H1 (cell line): ENCODE measurements around the gene ATAT1. TPM values are rescaled to one million over a fixed set of nuclear protein-coding genes. Genes with fewer than 3 reads are reported as not detected.

Experiments
- CTCF ChIA-PET: fragments of 300-600 bp; sonication (Branson Sonifier 250); formaldehyde crosslinking; loops from one replicate; lab custom pipeline; 2021; ENCODE audit not compliant: partially characterized antibody; lab: Charles Lee
- POLR2A ChIA-PET: fragments of 300-600 bp; sonication (Branson Sonifier 250); formaldehyde crosslinking; loops from one replicate; lab custom pipeline; 2021; ENCODE audit warnings: inconsistent platforms; ENCODE audit not compliant: partially characterized antibody; lab: Charles Lee
- DNase-seq, 2 experiments: peaks; one replicate each; pipeline versions ENCODE4 v3.0.0 to v3.0.0-alpha.2; 2010 to 2022; ENCODE audit warnings: low spot score in 2 of 2, low read depth in 1 of 2, mixed read lengths in 1 of 2
- FAIRE-seq: peaks from 2 replicates; lab custom pipeline; 2011; peaks lifted over from hg19 to GRCh38; lab: Jason Lieb, UNC
- H2AFZ ChIP-seq: 2 replicates; pipeline ENCODE4 v1.8.1; 2012; ENCODE audit warnings: low read length, inconsistent platforms
- H2AK5ac ChIP-seq: 2 replicates; pipeline ENCODE4 v1.6.1; 2013; ENCODE audit warnings: low read depth, low read length
- H2BK120ac ChIP-seq: replicated peaks from 2 replicates; pipeline ENCODE3; 2013; ENCODE audit warnings: low read depth, low read length, inconsistent platforms
- H2BK12ac ChIP-seq: 2 replicates; pipeline ENCODE4 v1.6.1; 2013; ENCODE audit warnings: low read depth, low read length
- H2BK15ac ChIP-seq: 2 replicates; pipeline ENCODE4 v1.6.1; 2013; ENCODE audit warnings: low read length
- H2BK20ac ChIP-seq: 2 replicates; pipeline ENCODE4 v1.6.1; 2013; ENCODE audit warnings: low read length
- H2BK5ac ChIP-seq: 2 replicates; pipeline ENCODE4 v1.6.1; 2013; ENCODE audit warnings: low read depth, low read length
- H3K14ac ChIP-seq: 2 replicates; pipeline ENCODE4 v1.6.1; 2013; ENCODE audit warnings: inconsistent platforms; ENCODE audit not compliant: insufficient read length
- H3K18ac ChIP-seq: 2 replicates; pipeline ENCODE4 v1.6.1; 2013; ENCODE audit warnings: low read length; ENCODE audit errors: extremely low read depth
- H3K23ac ChIP-seq: 2 replicates; pipeline ENCODE4 v1.6.1; 2013; ENCODE audit warnings: inconsistent platforms; ENCODE audit not compliant: insufficient read length
- H3K23me2 ChIP-seq: 2 replicates; pipeline ENCODE4 v1.6.1; 2013; ENCODE audit warnings: low read depth, low read length
- H3K27ac ChIP-seq: 2 replicates; pipeline ENCODE4 v1.6.1; 2011; ENCODE audit warnings: low read depth, low read length, inconsistent platforms
- H3K27me3 ChIP-seq, 4 experiments: replicated peaks in 1 of 4; 1 replicate in 1 of 4; 2 replicates in 3 of 4; pipeline versions ENCODE4 v1.6.1 to v1.8.1; 2011 to 2013; ENCODE audit warnings: low read length in 3 of 4, mild to moderate bottlenecking in 3 of 4, inconsistent platforms in 2 of 4, mixed read lengths in 2 of 4, moderate library complexity in 1 of 4; ENCODE audit not compliant: control insufficient read depth in 3 of 4, insufficient read depth in 3 of 4; ENCODE audit errors: extremely low read depth in 1 of 4
- H3K36me3 ChIP-seq, 4 experiments: 2 replicates each; pipeline versions ENCODE4 v1.6.1 to v1.8.1; 2011 to 2013; ENCODE audit warnings: mild to moderate bottlenecking in 4 of 4, low read length in 3 of 4, moderate library complexity in 2 of 4, control low read depth in 1 of 4, inconsistent platforms in 1 of 4; ENCODE audit not compliant: insufficient read depth in 4 of 4, control insufficient read depth in 2 of 4
- H3K4ac ChIP-seq: replicated peaks from 2 replicates; pipeline ENCODE3; 2013; ENCODE audit warnings: low read length, low read depth, mixed read lengths, inconsistent platforms; ENCODE audit not compliant: insufficient read length
- H3K4me1 ChIP-seq, 4 experiments: replicated peaks in 1 of 4; 1 replicate in 1 of 4; 2 replicates in 3 of 4; pipeline versions ENCODE4 v1.6.1 to v1.8.1; 2011 to 2013; ENCODE audit warnings: low read length in 3 of 4, inconsistent platforms in 2 of 4, mixed read lengths in 1 of 4; ENCODE audit not compliant: insufficient read depth in 4 of 4, control insufficient read depth in 3 of 4
- H3K4me2 ChIP-seq, 2 experiments: 2 replicates each; pipeline versions ENCODE4 v1.6.1 to v1.8.1; 2011 to 2013; ENCODE audit warnings: low read depth in 2 of 2, low read length in 2 of 2, control low read depth in 1 of 2, inconsistent platforms in 1 of 2, mild to moderate bottlenecking in 1 of 2; ENCODE audit not compliant: insufficient read depth in 1 of 2
- H3K4me3 ChIP-seq, 4 experiments: fragments of 200-600, 300-600 bp in 1 of 4; sonication (generic), shearing (Covaris generic), sonication (Bioruptor Twin) in 1 of 4; 2 replicates each; pipeline versions ENCODE4 v1.5.1 to v1.8.1; 2011 to 2016; ENCODE audit warnings: low read length in 4 of 4, low read depth in 3 of 4, control low read depth in 2 of 4, inconsistent platforms in 2 of 4, mild to moderate bottlenecking in 2 of 4, mixed read lengths in 1 of 4, moderate library complexity in 1 of 4; ENCODE audit not compliant: insufficient read depth in 2 of 4; ENCODE audit errors: extremely low read depth in 1 of 4
- H3K56ac ChIP-seq: replicated peaks from 2 replicates; pipeline ENCODE3; 2013; ENCODE audit warnings: low read depth, mild to moderate bottlenecking, mixed read lengths, low read length, inconsistent platforms; ENCODE audit not compliant: insufficient read length
- H3K79me1 ChIP-seq: 2 replicates; pipeline ENCODE4 v1.6.1; 2013; ENCODE audit warnings: low read depth, low read length, control low read depth
- H3K79me2 ChIP-seq, 2 experiments: 2 replicates each; pipeline versions ENCODE4 v1.6.1 to v1.8.1; 2012 to 2013; ENCODE audit warnings: low read length in 2 of 2, mild to moderate bottlenecking in 2 of 2, inconsistent platforms in 1 of 2; ENCODE audit not compliant: insufficient read depth in 2 of 2, control insufficient read depth in 1 of 2
- H3K9ac ChIP-seq, 4 experiments: replicated peaks in 1 of 4; 1 replicate in 1 of 4; 2 replicates in 3 of 4; pipeline versions ENCODE4 v1.6.1 to v1.8.1; 2011 to 2013; ENCODE audit warnings: low read depth in 3 of 4, low read length in 3 of 4, control low read depth in 2 of 4, mild to moderate bottlenecking in 2 of 4, moderate library complexity in 2 of 4, inconsistent platforms in 1 of 4; ENCODE audit errors: extremely low read depth in 1 of 4
- H3K9me3 ChIP-seq, 2 experiments: 2 replicates each; pipeline versions ENCODE4 v1.6.1 to v1.8.1; 2012 to 2013; ENCODE audit warnings: mild to moderate bottlenecking in 2 of 2, moderate library complexity in 2 of 2, control low read depth in 1 of 2, inconsistent platforms in 1 of 2, low read depth in 1 of 2, low read length in 1 of 2, mixed read lengths in 1 of 2; ENCODE audit not compliant: insufficient read depth in 2 of 2
- H4K20me1 ChIP-seq, 2 experiments: replicated peaks in 1 of 2; 2 replicates each; pipeline versions ENCODE3 to v1.8.1; 2011 to 2013; ENCODE audit warnings: inconsistent platforms in 2 of 2, low read length in 2 of 2, mild to moderate bottlenecking in 1 of 2; ENCODE audit not compliant: insufficient read depth in 2 of 2, control insufficient read depth in 1 of 2
- H4K5ac ChIP-seq: 2 replicates; pipeline ENCODE4 v1.6.1; 2013; ENCODE audit warnings: low read length, low read depth, mixed read lengths, inconsistent platforms; ENCODE audit not compliant: insufficient read length
- H4K8ac ChIP-seq: 2 replicates; pipeline ENCODE4 v1.8.0; 2013; ENCODE audit warnings: mild to moderate bottlenecking, moderate library complexity, low read length, inconsistent platforms; ENCODE audit not compliant: insufficient read depth; ENCODE audit errors: extremely low read depth
- H4K91ac ChIP-seq: replicated peaks from 2 replicates; pipeline ENCODE3; 2013; ENCODE audit warnings: low read length, mixed read lengths, inconsistent platforms; ENCODE audit not compliant: insufficient read length
- ATF3 ChIP-seq: IDR thresholded peaks from 2 replicates; pipeline ENCODE4 v1.6.1; 2011; ENCODE audit warnings: low read depth, mild to moderate bottlenecking, low read length; ENCODE audit not compliant: insufficient read depth
- EP300 ChIP-seq, 2 experiments: IDR thresholded peaks; 1 replicate in 1 of 2; 2 replicates in 1 of 2; pipeline ENCODE4 v1.6.1; 2011 to 2012; ENCODE audit warnings: low read depth in 2 of 2, low read length in 2 of 2, mild to moderate bottlenecking in 2 of 2, borderline replicate concordance in 1 of 2, inconsistent platforms in 1 of 2, moderate library complexity in 1 of 2
- MAX ChIP-seq: IDR thresholded peaks from 2 replicates; pipeline ENCODE4 v1.6.1; 2012; ENCODE audit warnings: inconsistent platforms
- PHF8 ChIP-seq: fragments of 200-600 bp; sonication (generic); conservative IDR thresholded peaks from 2 replicates; pipeline ENCODE4 v1.7.1; 2012; ENCODE audit warnings: low read depth, mild to moderate bottlenecking, inconsistent platforms, low read length, moderate library complexity
- SP1 ChIP-seq: IDR thresholded peaks from 2 replicates; pipeline ENCODE4 v1.6.1; 2011; ENCODE audit warnings: low read depth, low read length
- SP4 ChIP-seq: IDR thresholded peaks from 2 replicates; pipeline ENCODE4 v1.6.1; 2012; ENCODE audit warnings: low read length, inconsistent platforms
- SRF ChIP-seq: IDR thresholded peaks from 2 replicates; pipeline ENCODE4 v1.6.1; 2011; ENCODE audit warnings: mild to moderate bottlenecking, low read depth, low read length, moderate library complexity
- SUZ12 ChIP-seq: fragments of 200-600 bp; sonication (generic); IDR thresholded peaks from 2 replicates; pipeline ENCODE4 v1.6.1; 2012; ENCODE audit warnings: mild to moderate bottlenecking, inconsistent platforms, low read length, moderate library complexity, mixed read lengths
- TAF7 ChIP-seq: optimal IDR thresholded peaks from 2 replicates; pipeline ENCODE3; 2011; ENCODE audit warnings: low read depth, mild to moderate bottlenecking, inconsistent platforms, low read length, moderate library complexity, borderline replicate concordance
- WGBS, 2 experiments: shearing (Covaris generic) in 1 of 2; methylation state at CpG; one replicate each; pipeline versions ENCODE4 v1.1.6 to v1.1.7; 2013 to 2015; ENCODE audit warnings: low lambda C conversion rate in 2 of 2, mixed read lengths in 2 of 2, inconsistent platforms in 1 of 2, low coverage in 1 of 2, missing lambda C conversion rate in 1 of 2; ENCODE audit not compliant: insufficient replicate concordance in 2 of 2, insufficient coverage in 1 of 2, insufficient read length in 1 of 2; ENCODE audit errors: extremely low coverage in 1 of 2, missing lambda C conversion rate in 1 of 2; 5-methylcytosine and 5-hydroxymethylcytosine counted together
- polyA plus RNA-seq, 7 experiments: library from polyadenylated mRNA; depleted of rRNA in 3 of 7; stranded (reverse) in 5 of 7; unstranded in 2 of 7; fragments of >200 nt in 5 of 7; fragments of 200-250 nt in 2 of 7; gene quantifications; 1 replicate in 5 of 7; 2 replicates in 1 of 7; 4 replicates in 1 of 7; pipeline versions ENCODE4 v1.2.1 to v1.2.3, GENCODE V29; 2011 to 2013; ENCODE audit warnings: missing spikeins in 2 of 7, mixed read lengths in 2 of 7
- total RNA-seq: library from RNA; stranded (reverse); fragmentation: NEBNext Ultra II Directional; extraction: Animal tissue kit (Norgen Biotek cat#: 25700); gene quantifications from 2 replicates; pipeline ENCODE4 v1.2.1, GENCODE V29; 2021

ATAT1 gene
- total and polyA plus RNA-seq, 2 of the 8 experiments (the other 6 are each of a cell fraction or from before 2014, with no cell fraction given): 14.4 to 14.6 TPM

DNA sequence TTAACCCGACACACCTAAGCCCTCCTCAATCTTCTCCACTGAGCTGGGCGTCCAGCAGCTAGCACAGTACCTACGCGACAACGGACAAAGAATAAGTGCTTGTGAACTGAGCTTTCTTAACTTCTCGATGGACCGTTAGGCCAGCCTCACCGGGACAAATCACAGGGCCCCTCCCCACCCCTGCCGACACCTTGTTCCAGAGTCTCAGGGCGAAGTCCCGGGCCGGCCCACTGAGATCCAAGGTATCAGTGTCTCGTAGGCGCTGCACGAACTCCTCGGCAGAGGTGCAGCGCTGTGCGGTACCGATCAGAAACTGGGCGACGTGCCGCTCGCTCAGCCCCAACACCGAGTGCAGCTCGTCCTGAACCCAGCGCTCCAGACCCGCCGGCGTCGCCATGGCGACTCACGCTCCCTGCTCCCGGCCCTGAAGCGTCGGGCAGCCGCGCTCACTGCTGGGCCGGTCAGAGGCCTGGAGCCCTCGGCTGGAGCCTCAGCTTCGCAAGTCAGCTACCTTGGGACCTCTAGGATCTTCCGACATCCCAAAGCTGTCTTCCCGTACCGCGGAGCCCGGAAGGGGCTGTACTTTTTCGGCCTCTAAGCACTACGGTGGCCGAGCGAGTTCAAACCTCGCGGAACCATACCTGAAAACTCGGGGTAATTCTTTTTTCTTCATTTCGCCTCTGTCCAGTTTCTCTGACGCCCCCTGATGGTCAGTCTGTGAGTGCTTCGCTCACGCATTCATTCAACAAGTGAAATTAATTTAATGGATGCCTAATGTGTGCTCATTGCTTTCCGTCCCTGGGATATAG is 46.0 kb downstream of the ATAT1 start, which contains the start of gene DHX16:
Gene DHX16 (minus strand): TSS at position 562 of the 809 bp plus-strand sequence. CDS start 165 bp downstream, at position 397.
- peak within 1 kb of the TSS; percentile 82 to 84 for H3K4me2 ChIP-seq
- H3K4ac ChIP-seq: no peak within 1 kb of the TSS
- H2AK5ac ChIP-seq: no peak within 1 kb of the TSS
- peak within 1 kb of the TSS; percentile 44 for H4K5ac ChIP-seq
- ChIA-PET POLR2A (interaction anchor here (0.6 to 18.7 kb wide), 18 partner anchors 8 to 106 kb away, joined by 3 to 388 read pairs (median 3); partner anchors contain the start of genes ABCF1, MDC1, MRPS18B and NRM), CTCF (interaction anchor here (0.5 to 3.0 kb wide), 33 partner anchors 8 to 1049 kb away, joined by 3 to 14 read pairs (median 4); partner anchors contain the start of genes C6orf136 and MDC1)
- H2BK20ac ChIP-seq: no peak within 1 kb of the TSS
- H3K23ac ChIP-seq: no peak within 1 kb of the TSS
- peaks cover 6% of the 10 kb centered on the region for H3K23me2 ChIP-seq
- 0 out of 2 replicates have a peak within 1 kb of the TSS, but pooled peaks have one; percentile 29 for H2BK15ac ChIP-seq
- H3K27me3 ChIP-seq: no peaks in the 10 kb centered on the region
- H3K9ac ChIP-seq: peak within 1 kb of the TSS; percentile 62 to 91 (median 78)
- H2BK120ac ChIP-seq: no peak within 1 kb of the TSS
- H4K20me1 ChIP-seq: peaks cover 0 to 2% of the 10 kb centered on the region in 2 experiments
- H3K56ac ChIP-seq: peak within 1 kb of the TSS; percentile 83
- H3K14ac ChIP-seq: no peak within 1 kb of the TSS
- H2BK5ac ChIP-seq: peak within 1 kb of the TSS; percentile 71; the same call in 1 of the 2 replicates
- peak; percentile 88 to 94 for DNase-seq
- H3K4me3 ChIP-seq: peak within 1 kb of the TSS; percentile 76 to 99 (median 90)
- H3K4me1 ChIP-seq: no peaks in the 10 kb centered on the region; a peak in 1 of 7 replicates
- peak within 1 kb of the TSS; percentile 60 for H3K18ac ChIP-seq
- no peaks in the 10 kb centered on the region for H3K79me1 ChIP-seq
- peaks cover 0 to 4% of the 10 kb centered on the region in 2 experiments; a peak in 2 of 4 replicates for H3K79me2 ChIP-seq
- FAIRE-seq: peak; percentile 65
- 3% methylated on average over 39 of the region's 57 CpGs; no CpG with 5 or more reads in 1 of the 2 experiments for WGBS, 2 experiments
- no peaks in the 10 kb centered on the region for H3K9me3 ChIP-seq
- H2AFZ ChIP-seq: 0 out of 2 replicates have a peak within 1 kb of the TSS, but pooled peaks have one; percentile 47
- peak within 1 kb of the TSS; percentile 81 for H4K8ac ChIP-seq
- H3K27ac ChIP-seq: no peak within 1 kb of the TSS
- peaks cover 4 to 11% (median 8%) of the 10 kb centered on the region in 4 experiments; a peak in 5 of 8 replicates for H3K36me3 ChIP-seq
- H4K91ac ChIP-seq: no peak within 1 kb of the TSS
- H2BK12ac ChIP-seq: no peak within 1 kb of the TSS
- no peak for TF ChIP-seq SRF
- 0 out of 3 replicates have a peak, but pooled peaks of 1 of the 2 experiments have one; percentile 32 for TF ChIP-seq EP300 (IDR thresholded peaks at IDR 0.05; ENCODE audit: borderline replicate concordance in 1 of 2, low read depth in 2 of 2, low read length in 2 of 2)
- peak; percentile 56 for TF ChIP-seq PHF8
- TF ChIP-seq TAF7: peak; percentile 54
- no peak for TF ChIP-seq ATF3
- TF ChIP-seq SP4: peak; percentile 68; the same call in 1 of the 2 replicates
- TF ChIP-seq MAX: peak; percentile 8; the same call in 1 of the 2 replicates
- 0 out of 2 replicates have a peak, but pooled peaks have one; percentile 54 for TF ChIP-seq SP1
- TF ChIP-seq SUZ12: no peak
